MM.1S (cell line): Measurements from ENCODE around the gene GALE.

Experiments used
- CTCF ChIP-seq: fragments of 300-600 bp; sonication (generic); IDR thresholded peaks from 2 replicates; pipeline ENCODE4 v1.5.1; 2016; ENCODE audit warnings: antibody characterized with exemption, low read length, mixed read lengths
- EZH2 ChIP-seq: fragments of 300-600 bp; sonication (generic); optimal IDR thresholded peaks from 2 replicates; pipeline ENCODE3; 2017; ENCODE audit warnings: low read depth, mild to moderate bottlenecking, antibody characterized with exemption, low read length, mixed read lengths
- EZH2phosphoT487 ChIP-seq: fragments of 300-600 bp; sonication (generic); IDR thresholded peaks from 2 replicates; pipeline ENCODE4 v1.6.1; 2018; ENCODE audit warnings: antibody characterized with exemption, low read length

- TF ChIP-seq CTCF = no peak
- no peak for TF ChIP-seq EZH2
- no peak for TF ChIP-seq EZH2phosphoT487
Measured at GRCh38 chr1:23763041-23763577, 37.4 kb downstream of the GALE start.
